AG10803 (cell line): ENCODE measurements around the gene MAIP1.

Source experiments
- DNase-seq: peaks from one replicate; pipeline ENCODE4 v3.0.0; 2010; ENCODE audit warnings: low read depth
- H3K4me3 ChIP-seq: 2 replicates; pipeline ENCODE4 v1.5.1; 2011; ENCODE audit warnings: mild to moderate bottlenecking, low read length, control low read depth
- CTCF ChIP-seq: conservative IDR thresholded peaks from 2 replicates; pipeline ENCODE4 v1.5.1; 2011; ENCODE audit warnings: mild to moderate bottlenecking, low read length, control low read depth, inconsistent platforms

Gene MAIP1

GRCh38 chr2:199946836-199947235 lies 8.5 kb upstream of the MAIP1 start:
- DNase-seq = peak; percentile 26
- H3K4me3 ChIP-seq = no peak overlapping the region
- TF ChIP-seq CTCF = no peak

GRCh38 chr2:199950396-199950795 lies 5.0 kb upstream of the MAIP1 start:
- no peak for TF ChIP-seq CTCF
- H3K4me3 ChIP-seq = no peak overlapping the region
- no peak for DNase-seq

- no peak for TF ChIP-seq CTCF
- no peak for DNase-seq
- no peak overlapping the region for H3K4me3 ChIP-seq
These were observed 4.4 kb upstream of the MAIP1 start for GRCh38 chr2:199951023-199951422.

- no peak for DNase-seq
- H3K4me3 ChIP-seq = peak overlapping the region; percentile 92
These were observed 409 bp upstream of the MAIP1 start for GRCh38 chr2:199955007-199955338.

GRCh38 chr2:199956062-199956380 lies 639 bp downstream of the MAIP1 start:
- no peak for DNase-seq
- peak overlapping the region; percentile 92 for H3K4me3 ChIP-seq
- TF ChIP-seq CTCF = no peak

More at GRCh38 chr2:199955007-199955338, 409 bp upstream of the MAIP1 start:
- no peak for TF ChIP-seq CTCF

- no peak for TF ChIP-seq CTCF
These were observed 2.6 kb downstream of the MAIP1 start for GRCh38 chr2:199958014-199958413.

GRCh38 chr2:199962203-199962602 lies 6.8 kb downstream of the MAIP1 start:
- TF ChIP-seq CTCF = no peak
- H3K4me3 ChIP-seq = no peak overlapping the region
- DNase-seq = no peak

More at GRCh38 chr2:199958014-199958413, 2.6 kb downstream of the MAIP1 start:
- no peak for DNase-seq
- no peak overlapping the region for H3K4me3 ChIP-seq
